HG02623 (cell line): ENCODE data around the gene EDRF1.

Experiments
- ATAC-seq: cut with Tn5 transposase; IDR thresholded peaks from one replicate; pipeline ENCODE4 v1.9.1; 2021; ENCODE audit warnings: moderate library complexity; ENCODE audit not compliant: unreplicated experiment

Gene EDRF1

DNA sequence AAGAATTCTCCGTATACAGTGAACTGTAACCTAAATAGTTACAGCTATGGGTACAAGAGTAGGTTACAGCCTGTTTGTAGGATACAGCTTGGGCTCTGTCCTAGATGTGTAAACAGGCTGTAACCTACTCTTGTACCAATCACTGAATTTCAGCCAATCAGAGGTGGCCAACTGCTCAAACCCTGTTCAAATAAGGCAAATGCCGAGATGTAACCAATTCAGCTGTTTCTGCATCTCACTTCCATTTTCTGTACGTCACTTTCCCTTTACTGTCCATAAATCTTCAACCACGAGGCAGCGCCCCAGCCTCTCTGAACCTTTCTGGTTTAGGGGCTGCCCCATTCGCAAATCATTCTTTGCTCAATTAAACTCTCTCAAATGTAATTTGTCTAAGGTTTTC lies 64.4 kb downstream of the EDRF1 start:
- peak; percentile 88 for ATAC-seq

DNA sequence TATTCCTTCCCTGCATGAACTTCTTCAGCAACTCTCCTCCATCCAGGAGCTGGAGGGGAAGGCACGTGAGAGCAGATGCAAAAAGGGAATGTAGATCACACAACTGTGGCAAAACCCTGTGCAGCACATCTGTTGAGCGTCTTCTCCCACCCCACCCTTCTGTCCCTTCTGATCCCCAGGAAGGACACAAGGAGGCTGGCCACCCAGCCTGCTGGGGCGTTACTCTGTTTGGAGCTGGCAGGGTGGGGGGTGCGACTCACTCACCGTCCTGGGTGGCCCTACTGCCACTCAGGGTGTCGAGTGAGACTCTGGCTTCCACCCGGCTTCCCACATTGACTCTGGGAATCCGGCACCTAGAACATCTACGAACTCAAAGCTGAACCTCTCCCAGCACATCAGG lies 66.3 kb downstream of the EDRF1 start:
- no peak for ATAC-seq

DNA sequence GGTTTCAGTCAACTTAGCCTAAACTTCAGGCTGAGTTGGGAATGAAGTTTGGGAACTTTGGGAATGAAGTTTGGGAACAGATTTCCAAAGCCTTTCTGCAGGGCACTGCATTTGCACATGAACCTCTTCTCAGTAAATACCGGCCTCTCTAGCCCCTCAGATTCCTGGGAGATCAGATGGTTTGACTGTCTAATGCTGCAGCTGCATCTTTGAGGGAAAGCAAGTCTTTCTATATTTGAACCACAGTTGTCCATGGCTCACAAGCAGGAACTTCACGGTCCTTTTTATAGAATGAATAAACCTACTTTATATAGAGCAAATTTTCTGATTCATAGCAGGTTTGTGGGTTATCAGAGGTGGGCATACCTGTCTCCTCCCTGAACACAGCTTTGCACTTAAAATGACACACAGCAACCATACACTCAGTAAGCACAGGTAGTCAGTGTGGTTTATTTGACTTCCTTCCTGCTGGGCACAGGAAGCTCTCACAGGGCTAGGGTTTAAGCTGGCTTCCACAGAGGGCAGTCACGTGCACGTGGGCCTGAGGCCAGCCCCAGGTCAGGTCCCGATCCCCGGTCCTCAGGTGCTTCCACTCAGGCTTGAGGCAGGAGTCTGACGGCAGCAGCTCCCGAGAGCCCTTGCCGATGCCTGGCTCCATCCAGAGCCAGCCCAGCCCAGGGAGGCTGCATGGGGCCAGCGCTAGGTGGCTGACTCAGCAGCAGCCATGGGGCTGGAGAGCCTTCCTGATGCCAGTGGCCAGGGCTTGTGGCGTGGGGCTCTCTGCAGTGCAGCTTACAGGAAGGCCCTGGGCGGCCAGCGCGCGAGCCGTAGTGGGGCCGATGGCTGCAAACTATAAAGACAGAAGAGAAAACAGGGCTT lies 68.9 kb downstream of the EDRF1 start:
- ATAC-seq: no peak

DNA sequence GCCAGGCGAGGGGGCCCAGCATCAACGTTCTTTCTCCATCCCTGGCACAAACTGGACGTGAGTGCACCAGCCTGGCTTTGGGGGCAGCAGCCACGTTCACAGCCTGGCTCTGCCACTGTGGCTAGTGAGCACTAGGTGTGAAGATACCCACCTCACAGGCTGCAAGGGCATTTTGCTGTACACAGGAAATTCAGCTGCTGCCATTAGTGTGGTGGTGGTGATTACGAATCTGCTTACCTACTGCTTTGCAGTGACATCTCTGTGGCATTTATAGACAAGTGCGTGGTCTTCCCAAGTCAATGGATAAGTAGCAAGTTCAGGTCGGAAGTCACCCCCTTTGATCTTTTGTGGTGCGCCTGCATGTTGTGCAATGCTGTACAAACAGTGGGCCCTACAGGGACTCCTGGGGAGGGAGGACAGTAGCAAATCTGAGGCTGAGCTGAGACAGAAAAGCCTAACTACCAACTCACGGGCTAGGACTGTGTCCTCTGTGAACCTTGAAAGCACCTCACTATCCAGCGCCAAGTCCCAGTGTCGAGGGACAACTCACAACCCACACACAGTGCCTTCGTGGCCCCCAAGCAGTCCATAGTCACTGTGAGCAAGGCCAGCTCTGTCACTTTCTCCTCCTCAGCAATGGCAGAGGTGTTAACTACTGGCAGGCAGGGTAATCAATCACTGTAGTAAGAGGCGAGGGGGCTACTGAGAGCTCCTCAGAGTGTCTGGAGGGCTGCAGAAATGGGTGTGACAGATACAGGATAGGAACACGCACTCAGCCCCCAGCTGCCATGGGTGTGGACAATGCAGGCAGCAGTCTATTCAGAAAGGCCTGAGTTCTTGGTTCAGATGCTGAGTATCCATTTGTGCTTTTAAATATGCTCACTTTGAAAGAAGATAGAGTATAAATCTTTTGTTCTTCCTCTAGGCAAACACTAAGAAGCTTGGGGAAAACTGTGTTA lies 73.1 kb downstream of the EDRF1 start:
- ATAC-seq: no peak

DNA sequence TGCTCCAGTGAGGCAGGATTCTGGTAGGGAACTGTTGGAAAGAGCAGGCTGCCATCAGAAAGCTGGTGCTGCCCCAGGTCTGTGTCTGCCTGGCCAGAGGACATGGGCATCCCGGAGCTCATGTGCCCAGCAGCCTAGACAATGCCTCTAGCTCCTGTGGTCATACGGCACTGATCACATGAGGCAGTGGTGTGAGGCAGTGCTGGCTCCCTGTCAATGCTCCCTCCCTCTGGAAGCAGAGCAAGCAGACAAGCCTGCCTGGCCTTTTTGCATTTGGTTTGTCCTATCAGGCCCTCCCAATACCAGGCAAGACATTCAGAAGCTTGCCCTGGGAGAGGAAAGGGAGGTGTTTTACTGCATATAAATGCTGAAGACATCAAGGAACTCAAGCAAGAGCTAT lies 75.6 kb downstream of the EDRF1 start:
- no peak for ATAC-seq

DNA sequence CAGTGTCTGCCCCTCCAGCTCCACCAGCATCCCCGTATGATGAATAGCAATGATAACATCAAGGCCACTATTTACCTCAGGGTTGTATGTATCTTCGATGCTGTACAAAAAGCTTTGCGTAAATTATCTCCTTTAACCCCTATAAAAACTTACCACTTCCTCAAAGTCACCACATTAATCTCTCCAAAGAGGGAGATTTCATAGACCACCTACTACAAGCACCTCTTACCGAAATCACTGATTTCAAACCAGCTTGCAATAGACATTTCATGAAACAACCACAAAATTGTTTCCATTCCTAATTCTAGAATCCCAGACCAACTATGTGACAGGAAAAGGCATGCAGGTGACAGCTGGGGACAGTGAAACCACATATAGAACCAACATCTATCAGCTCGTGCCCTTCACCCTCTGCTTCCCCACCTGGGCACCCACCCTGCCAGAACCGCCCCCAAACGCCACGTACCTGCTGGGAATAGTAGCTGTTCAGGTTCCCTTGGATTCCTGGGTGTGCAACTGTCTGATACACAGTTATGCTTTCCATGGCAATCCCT lies 76.2 kb downstream of the EDRF1 start:
- no peak for ATAC-seq

DNA sequence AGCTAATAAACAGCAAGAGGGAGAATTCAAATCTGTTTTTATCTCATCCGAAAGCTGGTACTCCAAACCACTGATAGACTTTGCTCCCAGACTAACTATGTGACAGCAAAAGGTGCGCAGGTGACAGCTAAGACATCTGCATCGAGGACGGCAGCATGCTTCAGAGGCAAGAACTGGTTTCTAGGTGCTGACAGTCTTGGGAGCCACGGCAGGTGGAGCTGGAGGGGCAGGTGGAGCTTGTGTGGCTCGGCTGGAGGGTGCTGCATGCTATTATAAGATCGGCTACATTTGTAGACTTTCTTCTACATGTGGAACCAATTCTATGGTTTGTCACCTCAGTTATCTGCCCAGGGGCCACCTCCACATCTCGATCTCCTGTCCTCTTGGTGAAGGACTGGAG lies 77.9 kb downstream of the EDRF1 start:
- no peak for ATAC-seq

DNA sequence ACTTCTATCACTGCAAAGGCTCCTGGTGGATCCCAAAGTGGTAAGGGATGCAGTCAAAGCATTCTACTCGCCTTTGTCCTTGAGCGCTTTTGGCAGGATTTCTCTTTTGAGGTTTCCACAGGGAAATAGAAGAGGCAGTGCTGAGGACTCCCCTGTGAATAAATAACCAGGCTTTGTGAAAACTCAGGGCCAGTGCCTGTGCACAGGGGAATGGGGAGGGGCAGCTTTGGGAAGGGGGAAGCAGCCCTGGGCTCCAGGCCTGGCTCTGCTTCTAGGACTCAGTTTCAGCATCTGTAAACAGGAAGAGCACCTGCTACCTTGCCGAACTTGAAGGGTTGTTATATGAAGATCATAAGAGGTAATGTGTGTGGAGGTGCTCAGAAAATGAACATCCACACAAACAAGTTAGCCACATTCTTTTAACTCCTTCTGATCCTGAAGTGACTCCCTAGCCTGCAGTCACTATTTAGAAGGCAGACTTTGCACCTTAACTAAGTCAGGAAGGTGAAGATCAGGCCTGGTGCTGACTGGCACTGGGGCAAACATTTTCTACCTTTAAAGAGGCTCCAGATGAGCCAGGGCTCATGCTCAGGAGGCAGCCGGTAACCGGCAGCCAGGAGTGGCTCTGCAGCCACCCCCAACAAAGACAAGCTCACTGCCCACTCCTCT lies 78.6 kb downstream of the EDRF1 start:
- ATAC-seq: no peak

DNA sequence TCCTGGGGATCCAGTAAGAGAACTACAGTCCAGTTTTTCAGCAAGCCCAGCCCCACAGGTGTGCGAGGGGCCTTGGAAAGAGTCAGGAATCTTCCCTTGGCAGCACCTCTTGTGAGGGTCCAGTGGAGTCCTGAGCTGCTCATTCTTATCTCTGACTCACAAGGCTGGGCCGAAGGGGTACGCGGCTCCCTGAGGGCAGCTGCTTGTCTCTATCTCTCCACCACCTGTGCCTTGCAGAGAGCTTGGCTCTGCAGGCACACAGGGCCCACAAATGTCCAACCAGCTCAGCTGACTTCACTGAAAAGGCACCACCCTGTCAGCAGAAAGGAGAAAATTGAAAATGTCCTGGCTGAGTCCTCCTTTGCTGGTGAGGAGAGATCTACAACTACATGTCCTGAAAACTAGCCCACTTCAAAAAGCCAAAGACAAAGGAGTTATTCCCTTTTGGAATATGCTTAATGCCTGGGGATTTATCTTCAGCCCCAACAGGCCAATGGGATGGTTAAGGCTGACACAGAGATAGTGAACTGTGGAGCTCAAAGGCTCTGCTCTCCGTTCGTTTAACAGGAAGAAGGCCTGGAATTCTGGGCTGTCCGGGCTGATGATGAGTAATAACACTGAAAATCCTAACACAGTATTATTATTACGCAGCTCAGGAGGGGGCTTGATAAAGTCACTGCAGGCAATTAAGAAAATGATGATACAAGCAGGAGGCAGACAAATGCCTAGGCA lies 80.1 kb downstream of the EDRF1 start:
- no peak for ATAC-seq

DNA sequence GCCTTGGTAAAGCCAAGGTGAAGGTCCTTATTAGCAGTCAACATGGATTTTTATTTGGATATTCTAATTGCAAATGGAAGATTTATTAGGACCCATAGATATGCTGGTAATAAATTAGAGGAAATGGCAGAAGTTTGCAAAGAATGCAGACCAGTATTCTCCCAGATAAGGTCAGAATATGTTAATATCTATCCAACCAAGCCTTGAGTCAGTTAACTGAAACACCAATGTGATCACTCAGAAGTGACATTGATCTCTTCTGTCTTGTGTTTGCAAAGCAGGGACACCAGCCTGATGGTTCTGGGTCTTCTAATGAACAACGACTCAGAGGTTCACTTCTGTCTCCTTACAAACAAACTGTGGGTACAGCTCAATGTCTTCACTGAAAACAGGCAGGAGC lies 82.1 kb downstream of the EDRF1 start:
- ATAC-seq: no peak

DNA sequence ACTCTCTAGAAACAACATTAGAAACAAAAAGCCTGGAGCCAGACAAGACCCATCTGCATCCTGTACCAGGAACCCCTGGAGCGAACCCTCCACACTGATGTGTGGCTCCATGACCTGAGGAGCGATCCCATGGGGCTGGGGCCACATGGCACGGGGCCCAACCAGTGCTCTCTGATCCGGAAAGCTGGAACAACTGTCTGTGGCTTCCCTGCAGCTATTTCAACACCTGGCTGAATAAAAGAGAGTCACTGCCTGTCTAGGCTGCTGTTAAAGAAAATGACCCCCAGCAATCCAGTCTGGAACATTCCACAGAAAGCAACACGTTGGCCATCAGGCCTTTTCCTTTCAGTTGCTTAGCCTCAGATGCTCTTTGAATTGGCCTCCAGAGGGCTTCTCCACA lies 82.6 kb downstream of the EDRF1 start:
- no peak for ATAC-seq

DNA sequence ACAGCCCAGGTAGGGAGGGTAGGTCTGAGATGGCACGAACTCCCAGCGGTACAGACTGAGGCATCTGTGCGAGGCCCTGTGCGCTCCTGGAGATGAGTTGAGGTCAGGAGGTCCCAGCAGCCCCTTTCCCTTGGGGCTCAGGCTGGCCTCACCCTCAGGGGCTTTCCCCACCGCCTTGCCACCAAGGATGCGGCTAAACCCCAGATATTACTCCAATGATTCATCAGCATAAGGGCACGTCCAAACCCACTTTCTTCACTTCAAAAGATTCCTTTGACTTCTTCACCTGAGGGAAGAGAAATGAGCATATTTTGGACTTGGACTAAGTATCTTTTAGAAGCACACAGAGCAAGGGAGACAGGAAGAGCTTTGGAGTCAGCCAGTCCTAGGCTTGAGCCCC lies 83.2 kb downstream of the EDRF1 start:
- ATAC-seq: no peak

DNA sequence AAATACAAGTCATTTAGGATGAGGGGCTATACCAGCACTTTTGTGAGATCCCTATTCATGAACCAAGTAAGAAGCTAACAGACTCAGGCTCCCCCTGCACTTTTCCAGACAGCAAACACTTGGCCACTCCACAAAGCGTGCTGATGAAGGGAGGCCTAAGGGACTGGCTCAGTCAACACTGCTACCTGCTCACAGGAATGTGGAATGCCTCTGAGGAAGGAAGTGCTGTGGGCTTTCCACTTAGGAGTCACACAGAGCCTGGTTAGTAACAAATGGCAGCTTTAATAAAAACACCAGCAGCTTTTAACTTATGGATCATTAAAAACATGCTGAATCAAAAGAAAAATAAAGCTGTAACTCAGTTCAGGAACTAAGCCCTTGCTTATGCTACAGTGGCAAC lies 88.5 kb downstream of the EDRF1 start:
- no peak for ATAC-seq

DNA sequence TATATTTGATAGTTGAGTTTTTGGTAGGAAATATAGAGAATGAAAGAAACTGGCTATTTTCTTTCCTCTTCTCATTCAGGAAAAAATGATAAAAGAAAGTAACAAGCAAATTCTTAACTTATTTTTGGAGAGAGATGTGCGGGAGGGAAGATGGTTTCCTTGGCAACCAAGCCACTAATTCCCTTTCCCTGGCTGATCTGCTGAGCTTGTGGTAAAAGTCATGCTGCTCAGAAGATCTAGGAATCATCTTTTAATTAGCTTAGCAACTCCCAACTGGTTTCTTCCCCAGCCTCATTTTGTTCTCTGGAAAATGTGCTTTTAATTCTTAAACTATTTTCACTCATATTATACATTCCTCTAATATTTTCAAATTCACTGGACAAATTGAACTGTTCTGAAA lies 91.7 kb downstream of the EDRF1 start:
- ATAC-seq: no peak

DNA sequence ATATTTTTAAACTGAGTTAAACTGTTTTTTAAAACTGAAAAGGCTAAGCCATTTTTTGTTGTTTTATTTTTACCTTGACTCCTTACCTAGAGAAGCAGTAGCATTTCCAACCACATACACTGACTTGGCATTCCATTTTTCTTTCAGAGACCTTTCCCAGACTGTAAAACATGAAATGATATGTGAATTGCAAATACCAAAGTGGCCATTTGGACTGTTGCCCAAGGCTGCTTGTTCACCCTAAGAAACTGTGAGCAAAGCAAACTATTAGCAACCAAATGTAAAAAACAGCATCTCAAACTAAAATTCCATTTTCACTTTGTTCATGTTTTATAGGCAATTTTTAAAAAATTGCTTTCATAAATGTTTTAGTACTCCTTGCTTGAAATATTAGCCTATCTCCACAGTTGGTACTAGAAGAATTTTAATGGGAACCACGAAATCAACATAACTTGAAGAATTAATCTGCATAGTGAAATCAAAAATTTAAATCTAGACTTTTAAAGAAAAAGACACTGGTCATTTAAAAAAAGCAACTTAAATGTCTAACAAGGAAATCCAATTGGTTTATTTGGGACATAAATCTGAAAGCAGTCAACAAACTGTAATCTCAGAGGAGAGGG lies 92.7 kb downstream of the EDRF1 start:
- no peak for ATAC-seq
